Mesendoderm (in vitro differentiated cells): ENCODE measurements around the gene FRMD4A.
A peak's percentile ranks its signal among the peaks of the same experiment; 100 is the strongest.
"Not testable (repeated sequence)": the region's sequence is repeated elsewhere in the genome, so short reads cannot be mapped to it uniquely, and the experiment has no call there.

Experiments
- DNase-seq: peaks from one replicate; pipeline ENCODE4 v3.0.0; 2013
- H2AK5ac ChIP-seq: 2 replicates; pipeline ENCODE4 v1.6.1; 2013; ENCODE audit warnings: low read length, inconsistent platforms
- H2BK120ac ChIP-seq: 2 replicates; pipeline ENCODE4 v1.6.1; 2013; ENCODE audit warnings: low read depth, mild to moderate bottlenecking, low read length, moderate library complexity, mixed read lengths
- H2BK15ac ChIP-seq: replicated peaks from 2 replicates; pipeline ENCODE4 v1.6.1; 2013; ENCODE audit warnings: low read depth, mild to moderate bottlenecking, moderate library complexity
- H2BK5ac ChIP-seq: 2 replicates; pipeline ENCODE4 v1.6.1; 2013; ENCODE audit warnings: low read length, inconsistent platforms
- H3K18ac ChIP-seq: 2 replicates; pipeline ENCODE4 v1.6.1; 2013; ENCODE audit warnings: mild to moderate bottlenecking, low read length, mixed read lengths
- H3K23ac ChIP-seq: one replicate; pipeline ENCODE4 v1.6.1; 2013; ENCODE audit warnings: low read length
- H3K27ac ChIP-seq: 2 replicates; pipeline ENCODE4 v1.5.1; 2013; ENCODE audit warnings: low read depth, mild to moderate bottlenecking, inconsistent platforms, low read length, moderate library complexity
- H3K27me3 ChIP-seq: 2 replicates; pipeline ENCODE4 v1.6.1; 2013; ENCODE audit warnings: low read length, control low read depth, mild to moderate bottlenecking, inconsistent platforms; ENCODE audit not compliant: insufficient read depth, poor library complexity
- H3K36me3 ChIP-seq: 2 replicates; pipeline ENCODE4 v1.6.1; 2013; ENCODE audit warnings: low read length, inconsistent platforms; ENCODE audit not compliant: control insufficient read depth, insufficient read depth
- H3K4ac ChIP-seq: one replicate; pipeline ENCODE4 v1.6.1; 2013; ENCODE audit warnings: low read depth, mild to moderate bottlenecking, low read length, moderate library complexity
- H3K4me1 ChIP-seq: 2 replicates; pipeline ENCODE4 v1.6.1; 2013; ENCODE audit warnings: low read depth, low read length, inconsistent platforms; ENCODE audit not compliant: control insufficient read depth
- H3K4me2 ChIP-seq: 2 replicates; pipeline ENCODE4 v1.6.1; 2013; ENCODE audit warnings: low read length
- H3K4me3 ChIP-seq: 2 replicates; pipeline ENCODE4 v1.5.1; 2013; ENCODE audit warnings: mild to moderate bottlenecking, low read length
- H3K56ac ChIP-seq: one replicate; pipeline ENCODE4 v1.6.1; 2013; ENCODE audit warnings: low read length
- H3K79me1 ChIP-seq: 2 replicates; pipeline ENCODE4 v1.6.1; 2013; ENCODE audit warnings: low read length, inconsistent platforms
- H3K79me2 ChIP-seq: 2 replicates; pipeline ENCODE4 v1.6.1; 2013; ENCODE audit warnings: mild to moderate bottlenecking, low read length; ENCODE audit not compliant: control insufficient read depth, insufficient read depth
- H3K9ac ChIP-seq: 2 replicates; pipeline ENCODE4 v1.6.1; 2013; ENCODE audit warnings: low read length, inconsistent platforms
- H4K5ac ChIP-seq: one replicate; pipeline ENCODE4 v1.6.1; 2013; ENCODE audit warnings: low read length
- H4K8ac ChIP-seq: one replicate; pipeline ENCODE4 v1.6.1; 2013; ENCODE audit warnings: low read depth, mild to moderate bottlenecking, control low read depth, low read length, moderate library complexity
- WGBS: extraction: QIAGEN DNeasy Blood & Tissue Kit; methylation state at CpG from one replicate; pipeline ENCODE4 v1.1.7; 2013; ENCODE audit warnings: low lambda C conversion rate, missing lambda C conversion rate; ENCODE audit not compliant: insufficient coverage; ENCODE audit errors: extremely low coverage; 5-methylcytosine and 5-hydroxymethylcytosine counted together

FRMD4A gene

DNA sequence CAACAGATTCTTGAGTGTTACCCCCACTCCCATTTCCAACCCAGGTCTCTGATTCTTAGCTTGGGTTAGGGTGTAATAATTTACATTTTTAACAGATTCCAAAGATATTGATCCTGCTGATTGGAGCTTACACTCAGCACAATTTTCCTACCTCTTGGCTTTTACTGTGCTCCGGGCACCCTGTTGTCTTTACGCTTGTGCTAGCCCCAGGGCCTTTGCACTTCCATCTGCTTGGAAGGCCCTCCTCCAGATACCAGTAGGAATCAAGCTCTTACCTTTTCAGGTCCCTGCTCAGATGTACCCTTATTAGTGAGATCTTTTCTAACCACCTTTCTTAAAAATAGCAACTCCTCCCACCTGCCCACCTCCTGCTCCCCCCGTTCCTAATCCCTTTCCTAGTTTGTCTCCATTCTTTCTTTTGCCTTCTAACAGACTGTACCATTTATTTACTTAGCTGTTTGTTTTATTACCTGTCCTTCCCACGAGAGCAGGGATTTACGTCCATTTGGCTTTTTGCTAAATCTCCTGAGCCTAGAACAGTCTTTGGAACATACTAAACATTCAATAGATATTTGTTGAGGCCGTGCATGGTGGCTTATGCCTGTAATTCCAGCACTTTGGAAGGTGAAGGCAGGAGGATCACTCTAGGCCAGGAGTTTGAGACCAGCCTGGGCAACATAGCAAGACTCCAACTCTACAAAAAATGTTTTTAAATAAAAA is 427.7 kb downstream of the FRMD4A start:
- no peak overlapping the region for H2AK5ac ChIP-seq
- WGBS = no CpG with 5 or more reads among the region's 6 CpGs
- no peak overlapping the region for H3K4me2 ChIP-seq
- no peak overlapping the region for H3K23ac ChIP-seq
- no peaks in the 10 kb centered on the region for H3K79me2 ChIP-seq
- no peaks in the 10 kb centered on the region for H3K36me3 ChIP-seq
- no peak overlapping the region for H4K8ac ChIP-seq
- H3K27ac ChIP-seq = no peak overlapping the region
- no peaks in the 10 kb centered on the region for H3K79me1 ChIP-seq
- H3K18ac ChIP-seq = no peak overlapping the region
- no peak overlapping the region for H3K9ac ChIP-seq
- H3K56ac ChIP-seq = no peak overlapping the region
- H3K4me3 ChIP-seq = no peak overlapping the region
- H3K4ac ChIP-seq = no peak overlapping the region
- no peak overlapping the region for H2BK120ac ChIP-seq
- no peak overlapping the region for H2BK15ac ChIP-seq
- DNase-seq = no peak
- no peak overlapping the region for H4K5ac ChIP-seq
- H3K4me1 ChIP-seq = no peaks in the 10 kb centered on the region
- H3K27me3 ChIP-seq = no peaks in the 10 kb centered on the region
- H2BK5ac ChIP-seq = no peak overlapping the region

DNA sequence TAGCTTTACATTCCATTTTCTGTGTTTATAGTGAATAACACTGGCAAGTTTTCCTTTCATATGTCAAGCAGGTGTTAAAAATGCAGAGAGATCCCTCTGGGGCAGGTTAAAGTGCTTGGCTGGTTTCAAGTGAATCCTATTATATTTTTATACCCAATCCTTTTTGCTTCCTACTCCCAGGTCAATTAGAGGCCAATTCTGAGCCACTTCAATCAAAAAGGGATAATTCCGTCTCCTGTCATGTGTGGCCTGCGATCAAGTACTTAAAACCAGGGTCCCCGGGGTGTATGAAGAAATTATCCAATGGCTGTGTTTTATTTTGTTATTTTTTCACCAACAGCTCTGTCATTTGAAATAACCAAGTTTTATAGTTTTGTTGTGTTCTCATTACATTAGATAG is 430.8 kb downstream of the FRMD4A start:
- WGBS = no CpG with 5 or more reads among the region's 3 CpGs
- no peak overlapping the region for H3K4me3 ChIP-seq

DNA sequence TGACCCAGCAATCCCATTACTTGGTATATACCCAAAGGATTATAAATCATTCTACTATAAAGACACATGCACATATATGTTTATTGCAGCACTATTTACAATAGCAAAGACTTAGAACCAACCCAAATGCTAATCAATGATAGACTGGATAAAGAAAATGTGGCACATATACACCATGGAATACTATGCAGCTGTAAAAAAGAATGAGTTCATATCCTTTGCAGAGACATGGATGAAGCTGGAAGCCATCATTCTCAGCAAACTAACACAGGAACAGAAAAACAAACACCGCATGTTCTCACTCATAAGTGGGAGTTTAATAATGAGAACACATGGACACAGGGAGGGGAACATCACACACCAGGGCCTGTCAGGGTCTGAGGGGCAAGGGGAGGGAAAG is 434.6 kb downstream of the FRMD4A start:
- not testable (repeated sequence) for H3K9ac ChIP-seq, H2BK120ac ChIP-seq, H3K18ac ChIP-seq, H3K23ac ChIP-seq, H2BK15ac ChIP-seq, H2AK5ac ChIP-seq, H3K56ac ChIP-seq, H3K27me3 ChIP-seq, H4K5ac ChIP-seq, H3K4me2 ChIP-seq, DNase-seq, H4K8ac ChIP-seq, H3K27ac ChIP-seq, H3K4me3 ChIP-seq, H3K36me3 ChIP-seq, H3K4ac ChIP-seq, H3K4me1 ChIP-seq, H3K79me1 ChIP-seq, H3K79me2 ChIP-seq, H2BK5ac ChIP-seq
- WGBS = no CpG with 5 or more reads among the region's 1 CpG

More for the DNA sequence above, 430.8 kb downstream of the FRMD4A start:
- Histone ChIP-seq H3K79me2 (no peaks in the 10 kb centered on the region), H4K8ac (no peak overlapping the region), H2BK5ac (no peak overlapping the region), H3K4me2 (no peak overlapping the region), H2BK120ac (no peak overlapping the region), H3K27me3 (no peaks in the 10 kb centered on the region), H3K56ac (no peak overlapping the region), H3K23ac (no peak overlapping the region), H3K18ac (no peak overlapping the region), H4K5ac (no peak overlapping the region), H3K4ac (no peak overlapping the region), H3K36me3 (no peaks in the 10 kb centered on the region), H2AK5ac (no peak overlapping the region), H2BK15ac (no peak overlapping the region), H3K4me1 (no peaks in the 10 kb centered on the region), H3K9ac (no peak overlapping the region), H3K27ac (no peak overlapping the region), H3K79me1 (no peaks in the 10 kb centered on the region)
- no peak for DNase-seq

DNA sequence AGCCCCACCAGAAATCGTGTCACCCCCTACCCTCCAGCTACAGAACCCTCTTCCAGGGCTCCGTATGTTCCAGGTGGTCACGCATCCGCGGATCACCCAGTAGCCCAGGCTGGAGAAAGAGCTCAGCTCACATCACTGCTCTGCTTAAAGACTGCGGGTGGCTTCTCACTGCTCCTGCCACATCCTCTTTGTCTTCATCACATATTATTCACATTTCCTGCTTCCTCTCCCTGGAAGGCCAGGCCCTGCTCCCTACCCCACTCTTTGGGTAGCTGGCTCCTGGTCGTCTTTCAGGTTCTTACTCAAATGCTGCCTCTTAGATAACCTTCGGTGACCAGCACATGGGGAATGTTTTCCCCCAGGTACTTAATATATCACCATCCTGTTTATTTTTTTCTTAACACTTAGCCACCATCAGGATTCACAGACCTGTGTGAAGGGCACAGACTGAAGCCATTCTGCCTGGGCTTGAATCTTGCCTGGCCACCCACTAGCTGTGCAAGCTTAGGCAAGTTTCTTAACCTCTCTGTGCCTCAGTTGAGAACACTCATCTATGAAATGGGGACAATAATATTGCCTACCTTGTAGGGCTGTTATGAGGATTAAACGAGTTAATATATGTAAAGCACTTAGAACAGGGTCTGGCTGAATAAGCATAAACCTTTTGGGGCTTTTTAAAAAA is 436.2 kb downstream of the FRMD4A start:
- Histone ChIP-seq H3K4me1 (peaks cover 7% of the 10 kb centered on the region), H3K27ac (peak overlapping the region; percentile 78), H3K4me3 (no peak overlapping the region), H3K56ac (peak overlapping the region; percentile 73), H2BK15ac (no peak overlapping the region), H3K79me1 (peaks cover 3% of the 10 kb centered on the region), H3K18ac (peak overlapping the region; percentile 82), H3K36me3 (no peaks in the 10 kb centered on the region), H3K27me3 (no peaks in the 10 kb centered on the region), H2BK5ac (peak overlapping the region; percentile 12), H4K5ac (no peak overlapping the region), H2BK120ac (peak overlapping the region; percentile 29), H4K8ac (no peak overlapping the region), H2AK5ac (no peak overlapping the region), H3K23ac (no peak overlapping the region), H3K4me2 (peak overlapping the region; percentile 18), H3K9ac (no peak overlapping the region), H3K79me2 (peaks cover 8% of the 10 kb centered on the region), H3K4ac (no peak overlapping the region)
- no CpG with 5 or more reads among the region's 9 CpGs for WGBS
- peak; percentile 93 for DNase-seq

DNA sequence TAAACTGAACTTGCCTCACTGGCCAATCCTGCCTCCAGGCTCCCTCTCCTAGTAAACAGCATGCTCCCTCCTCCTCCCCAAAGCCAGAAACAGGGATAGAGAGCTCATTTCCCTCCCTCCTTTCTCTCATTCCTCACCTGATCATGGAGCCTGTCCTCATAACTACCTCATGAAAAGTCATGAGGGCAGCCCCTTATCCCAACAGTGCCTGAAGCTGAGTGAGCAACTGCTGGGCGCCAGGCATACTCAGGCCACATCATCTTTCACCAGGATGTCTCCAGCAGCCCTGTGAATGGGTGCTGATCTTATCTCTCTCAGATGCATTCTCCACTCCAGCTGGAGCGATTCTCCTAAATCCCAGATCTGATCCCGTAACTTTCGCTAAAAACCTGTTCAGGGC is 436.8 kb downstream of the FRMD4A start:
- H3K4me3 ChIP-seq = no peak overlapping the region
- peaks cover 14% of the 10 kb centered on the region for H3K79me2 ChIP-seq
- peaks cover 7% of the 10 kb centered on the region for H3K79me1 ChIP-seq
- no peak overlapping the region for H2BK15ac ChIP-seq
- DNase-seq = peak; percentile 97
- peak overlapping the region; percentile 82 for H3K18ac ChIP-seq
- H3K9ac ChIP-seq = no peak overlapping the region
- H3K4me1 ChIP-seq = peaks cover 9% of the 10 kb centered on the region
- H3K4ac ChIP-seq = no peak overlapping the region
- peak overlapping the region; percentile 18 for H3K4me2 ChIP-seq
- no peak overlapping the region for H2BK120ac ChIP-seq
- H2AK5ac ChIP-seq = no peak overlapping the region
- WGBS = no CpG with 5 or more reads among the region's 4 CpGs
- H3K56ac ChIP-seq = peak overlapping the region; percentile 73
- H4K5ac ChIP-seq = no peak overlapping the region
- no peak overlapping the region for H4K8ac ChIP-seq
- H3K23ac ChIP-seq = no peak overlapping the region
- H3K36me3 ChIP-seq = no peaks in the 10 kb centered on the region
- no peaks in the 10 kb centered on the region for H3K27me3 ChIP-seq
- peak overlapping the region; percentile 78 for H3K27ac ChIP-seq
- peak overlapping the region; percentile 3 for H2BK5ac ChIP-seq
